ENCODE results near the gene RPS21.
A peak's percentile ranks its signal among the peaks of the same experiment; 100 is the strongest.

The RPS21 gene

DNA sequence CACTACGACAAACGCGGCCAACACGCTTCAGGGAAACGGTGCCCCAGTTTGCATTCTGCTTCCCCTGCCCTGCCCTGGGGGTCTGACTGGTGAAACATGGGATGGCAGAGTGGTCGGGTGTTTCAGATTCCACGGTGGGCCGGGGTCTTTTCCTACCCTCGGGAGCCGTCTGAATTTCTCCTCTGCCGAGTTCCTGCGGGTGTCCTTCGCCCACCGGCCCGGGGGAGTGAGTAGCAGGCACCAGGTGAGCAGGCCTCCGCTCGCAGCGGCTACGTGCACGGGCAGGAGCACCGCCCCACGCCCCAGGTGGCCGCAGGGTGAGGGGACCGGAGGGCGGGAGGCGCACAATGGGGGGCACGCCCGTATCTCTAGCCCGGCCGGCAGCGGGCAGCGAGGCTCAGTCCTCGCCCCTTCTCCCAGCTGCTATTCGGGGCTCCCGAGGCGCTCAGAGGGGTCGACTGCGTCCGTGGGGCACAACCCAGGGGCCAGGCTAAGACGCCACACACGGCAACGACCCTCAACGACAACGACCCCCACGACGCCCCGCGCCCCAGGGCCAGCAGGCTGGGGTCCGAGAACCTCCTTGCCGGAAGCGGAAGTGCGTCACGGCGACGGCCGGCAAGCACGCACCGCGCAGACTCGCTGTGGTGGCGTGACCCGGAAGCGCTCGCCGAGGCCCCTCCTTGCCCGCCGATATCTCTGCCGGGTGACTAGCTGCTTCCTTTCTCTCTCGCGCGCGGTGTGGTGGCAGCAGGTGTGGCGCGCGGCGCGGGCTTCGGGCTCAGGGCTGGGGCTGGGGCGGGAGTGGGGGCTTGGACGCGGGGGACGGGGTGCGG is at the start of gene RPS21:
TSS of gene RPS21 (plus strand) at position 721 of the 836 bp plus-strand sequence. CDS start 236 bp downstream, outside the sequence.
- peak; percentile 82 for DNase-seq

DNA sequence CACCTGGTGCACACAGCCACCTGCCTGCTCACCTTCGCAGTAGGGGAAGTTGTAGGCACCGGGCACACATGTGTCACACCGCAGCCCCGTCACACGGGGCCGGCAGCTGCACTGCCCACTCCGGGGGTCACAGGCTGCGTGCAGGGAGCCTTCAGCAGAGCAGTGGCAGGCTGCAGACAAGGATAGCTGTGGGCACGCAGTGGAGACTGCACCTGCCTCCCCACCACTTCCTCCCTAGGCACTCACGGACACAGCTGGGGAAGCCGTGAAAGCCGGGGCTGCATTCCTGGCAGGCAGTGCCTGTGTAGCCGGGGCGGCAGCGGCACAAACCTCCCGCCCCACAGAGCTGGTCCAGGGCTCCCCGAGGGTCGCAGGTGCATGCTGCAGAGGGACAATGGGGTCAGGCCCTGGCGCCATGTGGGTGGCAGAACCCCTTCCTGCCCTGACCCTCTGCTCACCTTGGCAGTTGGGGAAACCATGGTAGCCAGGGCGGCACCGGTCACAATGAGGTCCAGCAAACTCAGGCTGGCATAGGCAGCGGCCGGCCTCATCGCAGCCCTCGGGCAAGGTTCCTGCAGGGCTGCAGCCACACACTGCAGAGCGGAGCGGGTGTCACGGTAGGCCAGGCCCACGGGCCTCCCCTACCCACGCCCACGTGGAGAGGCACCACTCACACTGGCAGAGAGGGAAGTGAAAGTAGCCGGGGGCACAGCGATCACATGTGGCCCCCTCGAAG is 49.2 kb upstream of the RPS21 start:
- peak; percentile 61 for DNase-seq

DNA sequence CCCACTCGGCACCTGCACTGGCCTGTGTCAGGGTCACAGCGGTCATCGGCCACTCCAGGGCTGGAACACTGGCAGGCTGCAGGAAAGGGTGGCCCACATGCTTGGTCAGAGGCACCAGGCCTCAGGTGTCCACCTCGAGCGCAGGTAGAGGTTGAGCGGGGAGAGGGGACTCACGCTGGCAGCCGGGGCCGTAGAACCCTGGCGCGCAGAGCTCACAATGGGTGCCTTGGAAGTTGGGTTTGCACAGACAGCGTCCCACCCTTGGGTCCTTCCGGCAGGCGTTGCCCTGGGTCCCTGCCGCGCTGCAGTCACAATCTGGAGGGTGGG is 48.6 kb upstream of the RPS21 start:
- no peak for DNase-seq

- DNase-seq = no peak
These were observed 47.2 kb upstream of the RPS21 start for GRCh38 chr20:62339647-62340062.

GRCh38 chr20:62342910-62343309 is 44.0 kb upstream of the RPS21 start:
- no peak for DNase-seq

- no peak for DNase-seq
These were observed 42.8 kb upstream of the RPS21 start for GRCh38 chr20:62344092-62344491.

DNA sequence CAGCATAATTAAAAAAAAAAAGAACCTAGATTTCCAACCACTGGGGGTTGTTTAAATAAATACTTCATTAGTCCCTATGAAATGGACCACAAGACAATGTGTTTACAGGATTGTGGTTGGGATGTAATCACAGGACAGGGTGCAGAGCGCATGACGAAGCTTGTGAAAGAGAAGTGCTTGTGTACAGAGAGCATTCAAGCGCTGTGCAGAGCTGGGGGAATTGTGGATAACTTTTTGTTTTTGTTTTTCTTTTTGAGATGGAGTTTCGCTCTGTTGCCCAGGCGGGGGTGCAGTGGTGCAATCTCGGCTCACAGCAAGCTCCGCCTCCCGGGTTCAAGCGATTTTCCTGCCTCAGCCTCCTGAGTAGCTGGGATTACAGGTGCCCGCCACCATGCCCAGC is 42.1 kb upstream of the RPS21 start:
- no peak for DNase-seq

DNA sequence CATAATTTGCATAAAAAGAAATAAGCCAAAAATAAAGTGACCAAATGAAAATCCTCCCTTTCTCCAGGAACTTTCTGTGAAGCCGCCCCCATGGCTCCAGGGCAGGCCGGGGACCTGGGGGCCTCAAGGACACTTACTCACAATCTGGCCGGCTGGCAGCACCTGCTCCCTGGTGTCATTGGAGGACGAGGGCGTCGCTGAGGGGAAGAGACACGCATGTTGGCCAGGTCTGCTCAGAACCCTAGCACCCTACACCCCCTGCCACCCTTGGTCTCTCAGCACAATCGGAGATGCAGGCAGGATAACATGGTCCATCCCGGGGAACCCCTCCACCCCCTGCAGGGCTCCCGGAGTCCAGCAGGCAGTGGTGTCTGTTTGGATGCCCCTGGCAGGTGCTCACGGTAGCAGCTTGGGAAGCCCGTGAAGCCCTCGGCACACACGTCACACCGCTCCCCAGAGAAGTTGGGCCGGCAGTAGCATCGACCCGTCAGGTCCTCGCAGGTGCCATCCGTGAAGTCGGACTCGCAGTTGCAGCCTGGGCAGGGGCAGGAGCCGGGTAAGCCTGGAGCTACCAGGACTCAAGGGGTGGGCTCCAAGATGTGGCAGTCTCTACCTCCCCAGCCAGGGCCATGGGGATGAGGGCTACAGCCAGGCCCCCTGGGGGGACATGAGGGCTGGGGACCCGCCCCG is 41.1 kb upstream of the RPS21 start:
- DNase-seq = no peak

- no peak for DNase-seq
These were observed 40.3 kb upstream of the RPS21 start for GRCh38 chr20:62346398-62347150.

GRCh38 chr20:62347151-62347404 is 39.8 kb upstream of the RPS21 start:
- DNase-seq = no peak

DNA sequence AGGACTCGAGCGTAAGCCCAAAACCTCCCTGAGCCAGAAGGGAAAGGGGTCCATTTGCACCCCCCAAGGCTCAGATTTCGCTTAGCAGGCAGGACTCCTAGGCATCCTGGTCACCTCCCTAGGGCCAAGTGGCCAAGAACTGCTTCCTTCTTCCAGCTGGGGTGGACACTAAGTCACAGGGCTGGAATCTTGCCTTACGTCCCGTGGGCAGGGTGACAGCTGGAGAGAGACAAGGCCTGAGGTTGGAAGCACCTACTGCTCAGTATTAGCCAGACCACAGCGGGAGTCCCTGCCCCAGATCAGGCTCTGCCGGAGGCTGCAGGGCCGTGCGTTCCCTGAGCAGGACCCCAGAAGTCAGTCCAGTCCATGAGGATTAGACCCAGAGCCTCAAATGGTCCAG is 39.5 kb upstream of the RPS21 start:
- no peak for DNase-seq

DNA sequence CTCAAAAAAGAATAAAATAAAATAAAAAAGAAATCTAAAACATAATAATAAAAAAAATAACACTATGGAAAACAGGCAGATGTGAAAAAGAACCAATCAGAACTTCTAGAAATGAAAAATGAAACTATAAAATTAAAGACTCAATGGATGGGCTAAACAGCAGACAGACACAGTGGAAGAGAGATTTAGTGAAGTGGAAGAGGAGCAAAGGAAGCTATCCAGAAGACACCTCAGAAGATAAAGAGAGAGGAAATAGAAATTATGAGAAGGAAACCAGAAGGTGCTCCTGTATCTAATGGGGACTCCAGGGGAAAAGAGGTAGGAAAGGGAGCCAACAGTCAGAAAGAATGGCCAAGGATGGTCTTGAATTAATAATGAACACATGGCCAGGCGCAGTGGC is 38.3 kb upstream of the RPS21 start:
- no peak for DNase-seq

DNA sequence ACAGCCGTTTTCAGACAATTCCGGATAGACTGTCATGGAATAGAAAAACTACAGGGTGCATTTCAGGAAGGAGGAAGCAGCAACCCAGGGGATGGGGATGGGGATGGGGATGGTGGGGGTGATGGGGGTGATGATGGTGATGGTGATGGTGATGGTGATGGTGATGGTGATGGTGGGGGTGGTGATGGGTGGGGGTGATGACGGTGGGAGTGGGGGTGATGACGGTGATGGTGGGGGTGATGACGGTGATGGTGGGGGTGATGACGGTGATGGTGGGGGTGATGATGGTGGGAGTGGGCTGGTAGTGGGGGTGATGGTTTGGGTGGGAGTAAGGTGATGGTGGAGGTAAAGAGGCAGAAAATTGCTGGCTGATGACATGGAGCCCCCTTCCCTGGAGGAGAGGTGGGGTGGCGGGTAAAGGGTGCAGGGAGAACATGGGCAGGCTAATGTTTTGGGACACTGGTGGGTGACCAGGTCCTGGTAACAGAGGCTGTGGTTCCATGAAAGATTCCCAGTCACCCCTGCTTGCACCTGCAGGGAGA is 37.3 kb upstream of the RPS21 start:
- no peak for DNase-seq

DNA sequence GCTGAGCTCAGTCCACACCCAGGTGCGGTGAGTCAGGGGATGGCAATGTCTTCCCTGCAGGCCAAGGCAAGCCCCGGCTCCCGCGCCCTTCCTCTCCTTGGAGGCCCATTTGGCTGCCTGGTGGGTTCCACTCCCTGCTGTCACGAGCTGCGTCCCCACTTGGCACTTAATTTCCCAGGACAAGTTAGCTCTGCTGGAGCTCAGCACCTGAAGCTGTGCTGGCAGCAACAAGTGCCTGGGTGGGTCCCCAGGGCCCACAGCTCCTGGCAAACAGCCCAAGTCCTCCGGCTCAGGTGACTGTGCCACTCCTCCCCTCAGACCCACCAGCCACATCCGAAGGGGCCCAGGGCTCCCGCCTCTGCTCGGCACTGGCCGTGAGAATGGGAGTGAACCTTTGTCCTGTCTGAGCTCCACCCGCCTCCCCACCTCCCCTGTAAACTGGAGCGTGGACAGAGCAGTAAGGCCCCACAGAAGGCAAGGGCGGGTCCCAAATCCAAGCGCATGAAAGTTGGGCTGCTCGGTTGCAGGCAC is 36.7 kb upstream of the RPS21 start:
- DNase-seq = peak; percentile 93

- DNase-seq = peak; percentile 90
These were observed 36.1 kb upstream of the RPS21 start for GRCh38 chr20:62350629-62351422.

DNA sequence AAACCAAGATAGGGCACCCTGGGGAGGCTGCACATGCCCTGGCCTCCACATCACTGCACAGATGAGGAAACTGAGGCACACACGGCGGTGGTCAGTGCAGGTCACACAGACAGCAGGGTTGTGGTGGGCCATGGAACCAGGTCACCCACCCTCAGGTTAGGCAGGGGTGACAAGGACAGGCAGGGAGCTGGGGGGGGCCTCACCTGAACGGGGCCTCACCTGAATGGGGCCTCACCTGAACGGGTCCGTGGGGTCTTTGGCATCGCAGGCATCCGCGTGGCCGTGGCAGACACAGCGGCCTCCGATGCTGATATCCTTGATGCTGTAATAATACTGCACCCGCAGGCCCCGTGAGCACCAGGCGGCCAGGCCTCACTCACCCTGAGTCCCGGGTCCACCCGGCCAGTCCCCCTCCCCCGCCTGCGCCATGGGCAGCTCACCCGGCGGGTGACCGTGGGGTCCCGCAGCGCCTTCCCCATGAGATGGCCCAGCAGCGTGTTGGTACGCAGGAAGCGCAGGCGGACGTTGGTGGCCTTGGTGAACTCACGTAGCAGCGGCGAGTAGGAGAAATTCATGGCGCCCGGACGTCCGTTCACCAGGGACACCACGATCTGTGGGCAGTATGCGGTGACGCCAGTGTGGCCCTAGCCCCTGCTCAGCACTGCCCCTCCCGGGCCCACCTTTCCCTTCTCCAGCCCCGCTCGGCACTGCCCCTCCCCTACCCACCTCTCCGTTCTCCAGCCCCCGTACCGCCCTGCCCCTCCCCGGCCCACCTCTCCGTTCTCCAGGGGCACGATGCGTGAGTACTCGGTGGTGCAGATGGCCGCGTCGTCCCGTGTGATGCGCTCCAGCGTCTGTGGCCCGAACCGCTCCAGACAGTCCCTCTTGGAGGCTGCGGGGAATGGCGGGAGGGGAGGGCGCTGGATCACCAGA is 35.2 kb upstream of the RPS21 start:
- DNase-seq = no peak

DNA sequence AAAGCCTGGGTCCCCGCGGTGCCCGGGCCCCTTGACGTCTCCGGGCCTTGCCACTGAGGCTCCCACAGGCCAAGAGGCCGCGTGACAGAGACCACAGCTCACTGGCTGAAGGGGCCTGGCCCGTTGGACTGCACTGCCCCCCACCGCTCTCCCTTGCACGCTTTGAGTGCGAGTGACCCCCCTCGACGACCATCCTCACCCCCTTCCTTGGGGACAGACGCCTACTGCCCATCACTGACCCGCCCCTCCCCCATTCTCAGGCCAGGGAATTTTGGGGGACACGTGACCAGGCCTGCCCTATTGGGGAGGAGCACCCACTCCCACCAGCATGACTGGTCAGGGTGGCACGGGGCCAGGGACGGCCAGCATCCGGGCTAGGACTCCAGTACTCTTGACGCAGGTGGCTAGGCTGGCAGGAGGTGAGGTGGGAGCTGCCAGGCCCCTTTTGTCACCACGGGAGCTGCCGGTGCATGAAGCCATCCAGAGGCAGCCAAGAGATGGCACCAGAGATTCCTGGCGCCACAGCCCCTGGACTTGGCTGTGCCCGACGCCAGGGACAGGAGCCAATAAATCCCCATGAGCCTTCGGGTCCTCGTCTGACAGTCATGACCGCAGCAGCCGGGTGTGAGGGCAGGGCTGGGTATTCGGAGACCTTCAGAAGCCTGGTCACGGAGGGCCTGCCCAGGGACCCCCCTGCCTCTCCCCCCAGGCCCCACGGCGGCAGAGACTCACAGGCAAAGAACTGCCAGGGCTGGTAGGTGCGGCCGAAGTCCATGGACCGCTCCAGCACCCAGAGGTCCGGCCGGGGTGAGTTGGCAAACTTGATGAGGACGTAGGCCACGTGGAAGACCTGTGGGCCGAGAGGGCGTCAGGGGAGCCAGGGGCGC is 34.3 kb upstream of the RPS21 start:
- DNase-seq = peak; percentile 95

DNA sequence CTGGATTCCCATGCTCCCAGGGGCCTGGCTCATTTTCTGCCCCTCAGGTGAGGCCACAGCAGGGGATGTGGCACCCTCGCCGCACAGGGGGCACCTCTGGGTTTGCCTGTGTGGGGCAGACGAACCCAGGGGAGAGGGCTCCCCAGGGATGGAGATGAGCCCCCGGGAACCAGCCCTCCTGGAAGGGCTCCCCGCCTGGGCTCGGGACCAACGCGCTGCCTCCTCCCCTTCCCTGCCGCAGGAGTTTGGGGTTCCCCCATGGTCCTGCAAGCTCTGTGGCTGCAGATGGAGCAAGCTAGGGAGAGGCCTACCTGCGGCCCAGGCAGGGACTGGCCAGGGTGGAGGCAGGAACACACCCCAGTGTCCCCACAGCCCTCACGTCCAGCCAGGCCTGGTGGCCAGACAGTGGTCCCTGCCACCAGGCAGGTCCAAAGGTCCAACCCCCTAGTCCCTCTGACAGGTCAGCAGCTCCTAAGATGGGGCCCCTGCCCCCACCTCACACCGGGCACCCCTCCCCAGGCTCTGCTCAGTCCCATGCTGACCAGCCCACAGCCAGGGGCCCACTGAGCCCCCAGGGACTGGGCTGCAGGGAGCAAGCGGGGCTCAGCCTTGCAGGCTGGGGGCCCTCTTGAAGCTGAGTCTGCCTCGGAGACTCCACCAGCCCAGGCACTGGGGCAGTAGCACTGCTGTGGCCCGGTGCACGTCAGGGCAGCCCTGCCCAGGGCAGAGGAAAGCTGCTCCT is 33.4 kb upstream of the RPS21 start:
- DNase-seq = no peak
